ENCODE data around the gene OTUB2.

The OTUB2 gene

DNA sequence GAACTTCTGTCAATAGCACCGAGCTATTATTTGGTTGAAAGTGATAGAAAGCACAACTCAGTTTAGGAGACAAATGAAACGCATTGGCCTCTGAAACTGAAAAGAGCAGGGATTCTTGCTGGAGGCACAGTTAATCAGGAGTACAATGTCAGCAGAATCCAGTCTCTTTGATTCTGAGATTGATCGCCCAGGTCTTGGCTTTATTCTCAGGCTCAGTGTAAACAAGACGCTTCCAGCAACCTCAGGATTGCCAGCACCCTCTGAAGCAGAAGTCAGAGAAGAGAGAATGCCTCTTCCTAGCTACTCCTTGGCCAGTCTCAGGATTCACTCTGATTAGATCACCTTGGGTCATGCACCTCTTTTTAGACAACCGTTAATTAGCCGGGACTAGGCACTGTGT is 11.8 kb upstream of the OTUB2 start:
- no peaks in the 10 kb centered on the region for H3F3A ChIP-seq (ENCODE audit: insufficient read depth, low read length)
- H3K9me2 ChIP-seq (ENCODE audit: low read depth, low read length) = no peaks in the 10 kb centered on the region
- no peak overlapping the region for H3K27ac ChIP-seq (ENCODE audit: low read depth, low read length, poor library complexity, severe bottlenecking)
- no peaks in the 10 kb centered on the region for H3K36me3 ChIP-seq (ENCODE audit: insufficient read depth, low read length)
- H3K9ac ChIP-seq (ENCODE audit: low read length) = no peak overlapping the region
- no peak for TF ChIP-seq EZH2 (IDR thresholded peaks at IDR 0.05; ENCODE audit: borderline replicate concordance, low read length)
- TF ChIP-seq, protein P1, sequence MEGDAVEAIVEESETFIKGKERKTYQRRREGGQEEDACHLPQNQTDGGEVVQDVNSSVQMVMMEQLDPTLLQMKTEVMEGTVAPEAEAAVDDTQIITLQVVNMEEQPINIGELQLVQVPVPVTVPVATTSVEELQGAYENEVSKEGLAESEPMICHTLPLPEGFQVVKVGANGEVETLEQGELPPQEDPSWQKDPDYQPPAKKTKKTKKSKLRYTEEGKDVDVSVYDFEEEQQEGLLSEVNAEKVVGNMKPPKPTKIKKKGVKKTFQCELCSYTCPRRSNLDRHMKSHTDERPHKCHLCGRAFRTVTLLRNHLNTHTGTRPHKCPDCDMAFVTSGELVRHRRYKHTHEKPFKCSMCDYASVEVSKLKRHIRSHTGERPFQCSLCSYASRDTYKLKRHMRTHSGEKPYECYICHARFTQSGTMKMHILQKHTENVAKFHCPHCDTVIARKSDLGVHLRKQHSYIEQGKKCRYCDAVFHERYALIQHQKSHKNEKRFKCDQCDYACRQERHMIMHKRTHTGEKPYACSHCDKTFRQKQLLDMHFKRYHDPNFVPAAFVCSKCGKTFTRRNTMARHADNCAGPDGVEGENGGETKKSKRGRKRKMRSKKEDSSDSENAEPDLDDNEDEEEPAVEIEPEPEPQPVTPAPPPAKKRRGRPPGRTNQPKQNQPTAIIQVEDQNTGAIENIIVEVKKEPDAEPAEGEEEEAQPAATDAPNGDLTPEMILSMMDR (IDR thresholded peaks at IDR 0.05; ENCODE audit: low read length) = no peak
- no peaks in the 10 kb centered on the region for H3K9me3 ChIP-seq (ENCODE audit: low read length)
- H3K4me3 ChIP-seq (ENCODE audit: low read depth, low read length, poor library complexity, severe bottlenecking) = no peak overlapping the region
- no peaks in the 10 kb centered on the region for H3K4me1 ChIP-seq (ENCODE audit: insufficient read depth, low read length, severe bottlenecking)
- H2AFZ ChIP-seq (ENCODE audit: low read length) = no peak overlapping the region
- no peak overlapping the region for H3K4me2 ChIP-seq (ENCODE audit: low read length)
- no peaks in the 10 kb centered on the region for H4K20me1 ChIP-seq (ENCODE audit: insufficient read depth, low read length)
- H3K27me3 ChIP-seq (ENCODE audit: insufficient read depth, low read length) = peaks cover 16% of the 10 kb centered on the region
- H3K79me2 ChIP-seq (ENCODE audit: insufficient read depth, low read length) = no peaks in the 10 kb centered on the region

DNA sequence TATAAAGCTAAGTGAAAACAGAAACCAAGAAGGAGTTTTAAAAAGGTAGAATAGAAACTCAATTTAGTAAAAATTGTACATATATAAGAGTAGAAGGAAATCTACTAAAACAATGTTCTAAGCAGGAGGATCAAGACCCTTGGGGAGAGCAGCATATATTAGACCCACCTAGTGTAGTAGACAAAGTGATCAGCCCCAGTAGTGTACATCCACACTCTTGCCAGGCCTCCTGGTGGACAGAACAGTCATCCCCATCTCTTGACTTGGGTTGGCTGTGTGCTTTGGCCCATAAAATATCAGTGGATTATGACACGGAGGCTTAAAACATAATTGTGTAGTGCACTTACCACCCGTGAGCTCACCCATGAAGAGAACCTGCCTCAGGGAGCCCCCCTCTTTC is 10.9 kb upstream of the OTUB2 start:
- TF ChIP-seq EZH2 (IDR thresholded peaks at IDR 0.05; ENCODE audit: borderline replicate concordance, low read length) = no peak
- TF ChIP-seq, protein P1 (IDR thresholded peaks at IDR 0.05; ENCODE audit: low read length) = no peak
- Histone ChIP-seq H3K27me3 (ENCODE audit: insufficient read depth, low read length) (peaks cover 16% of the 10 kb centered on the region), H3K36me3 (ENCODE audit: insufficient read depth, low read length) (no peaks in the 10 kb centered on the region)

GRCh38 chr14:94016446-94016976 is 9.6 kb upstream of the OTUB2 start:
- TF ChIP-seq, protein P1 (IDR thresholded peaks at IDR 0.05; ENCODE audit: low read length) = no peak
- Histone ChIP-seq H4K20me1 (ENCODE audit: insufficient read depth, low read length) (no peaks in the 10 kb centered on the region), H3K9ac (ENCODE audit: low read length) (no peak overlapping the region), H3K4me2 (ENCODE audit: low read length) (no peak overlapping the region), H3K9me3 (ENCODE audit: low read length) (no peaks in the 10 kb centered on the region), H3K4me3 (ENCODE audit: low read depth, low read length, poor library complexity, severe bottlenecking) (no peak overlapping the region), H3F3A (ENCODE audit: insufficient read depth, low read length) (no peaks in the 10 kb centered on the region), H3K27ac (ENCODE audit: low read depth, low read length, poor library complexity, severe bottlenecking) (no peak overlapping the region), H3K4me1 (ENCODE audit: insufficient read depth, low read length, severe bottlenecking) (no peaks in the 10 kb centered on the region), H3K27me3 (ENCODE audit: insufficient read depth, low read length) (peaks cover 16% of the 10 kb centered on the region), H3K36me3 (ENCODE audit: insufficient read depth, low read length) (no peaks in the 10 kb centered on the region), H3K9me2 (ENCODE audit: low read depth, low read length) (no peaks in the 10 kb centered on the region), H3K79me2 (ENCODE audit: insufficient read depth, low read length) (no peaks in the 10 kb centered on the region), H2AFZ (ENCODE audit: low read length) (no peak overlapping the region)

More for the DNA sequence above, 10.9 kb upstream of the OTUB2 start:
- Histone ChIP-seq H3F3A (ENCODE audit: insufficient read depth, low read length) (no peaks in the 10 kb centered on the region), H4K20me1 (ENCODE audit: insufficient read depth, low read length) (no peaks in the 10 kb centered on the region), H3K9ac (ENCODE audit: low read length) (no peak overlapping the region), H3K4me2 (ENCODE audit: low read length) (no peak overlapping the region), H3K9me3 (ENCODE audit: low read length) (no peaks in the 10 kb centered on the region), H2AFZ (ENCODE audit: low read length) (no peak overlapping the region), H3K4me3 (ENCODE audit: low read depth, low read length, poor library complexity, severe bottlenecking) (no peak overlapping the region), H3K4me1 (ENCODE audit: insufficient read depth, low read length, severe bottlenecking) (no peaks in the 10 kb centered on the region), H3K79me2 (ENCODE audit: insufficient read depth, low read length) (no peaks in the 10 kb centered on the region), H3K9me2 (ENCODE audit: low read depth, low read length) (no peaks in the 10 kb centered on the region), H3K27ac (ENCODE audit: low read depth, low read length, poor library complexity, severe bottlenecking) (no peak overlapping the region)
